Measurements from ENCODE around the gene LCE1C.

DNA sequence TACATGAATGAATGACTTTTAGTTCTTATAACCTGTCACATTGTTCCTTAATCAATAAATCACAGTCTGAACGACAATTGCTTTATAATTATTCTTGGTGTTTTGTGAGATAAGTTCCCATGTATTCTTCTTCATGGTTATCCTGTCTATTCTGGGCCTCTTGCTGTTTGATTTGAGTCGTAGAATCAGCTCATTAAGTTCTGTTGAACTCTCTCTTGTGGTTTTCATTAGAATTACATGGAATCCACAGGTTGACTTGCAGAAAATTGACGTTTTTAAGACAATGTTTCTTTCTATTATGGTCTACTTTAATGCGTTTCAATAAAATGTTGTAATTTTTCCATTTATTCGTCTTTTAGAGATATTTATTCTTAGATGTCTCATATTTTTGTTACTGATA lies 16.8 kb upstream of the LCE1C start:
- TF ChIP-seq CEBPB (IDR thresholded peaks at IDR 0.05) (no peak), ZBTB7A (IDR thresholded peaks at IDR 0.05; ENCODE audit: low read depth) (no peak)
- TF ChIP-seq, protein P1, sequence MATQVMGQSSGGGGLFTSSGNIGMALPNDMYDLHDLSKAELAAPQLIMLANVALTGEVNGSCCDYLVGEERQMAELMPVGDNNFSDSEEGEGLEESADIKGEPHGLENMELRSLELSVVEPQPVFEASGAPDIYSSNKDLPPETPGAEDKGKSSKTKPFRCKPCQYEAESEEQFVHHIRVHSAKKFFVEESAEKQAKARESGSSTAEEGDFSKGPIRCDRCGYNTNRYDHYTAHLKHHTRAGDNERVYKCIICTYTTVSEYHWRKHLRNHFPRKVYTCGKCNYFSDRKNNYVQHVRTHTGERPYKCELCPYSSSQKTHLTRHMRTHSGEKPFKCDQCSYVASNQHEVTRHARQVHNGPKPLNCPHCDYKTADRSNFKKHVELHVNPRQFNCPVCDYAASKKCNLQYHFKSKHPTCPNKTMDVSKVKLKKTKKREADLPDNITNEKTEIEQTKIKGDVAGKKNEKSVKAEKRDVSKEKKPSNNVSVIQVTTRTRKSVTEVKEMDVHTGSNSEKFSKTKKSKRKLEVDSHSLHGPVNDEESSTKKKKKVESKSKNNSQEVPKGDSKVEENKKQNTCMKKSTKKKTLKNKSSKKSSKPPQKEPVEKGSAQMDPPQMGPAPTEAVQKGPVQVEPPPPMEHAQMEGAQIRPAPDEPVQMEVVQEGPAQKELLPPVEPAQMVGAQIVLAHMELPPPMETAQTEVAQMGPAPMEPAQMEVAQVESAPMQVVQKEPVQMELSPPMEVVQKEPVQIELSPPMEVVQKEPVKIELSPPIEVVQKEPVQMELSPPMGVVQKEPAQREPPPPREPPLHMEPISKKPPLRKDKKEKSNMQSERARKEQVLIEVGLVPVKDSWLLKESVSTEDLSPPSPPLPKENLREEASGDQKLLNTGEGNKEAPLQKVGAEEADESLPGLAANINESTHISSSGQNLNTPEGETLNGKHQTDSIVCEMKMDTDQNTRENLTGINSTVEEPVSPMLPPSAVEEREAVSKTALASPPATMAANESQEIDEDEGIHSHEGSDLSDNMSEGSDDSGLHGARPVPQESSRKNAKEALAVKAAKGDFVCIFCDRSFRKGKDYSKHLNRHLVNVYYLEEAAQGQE (IDR thresholded peaks at IDR 0.05; ENCODE audit: low read depth), result no peak

Measured in Ishikawa (cell line).